GM18951 (cell line): ENCODE measurements around the gene ERC1.

Experiments used
- POLR2A ChIP-seq: IDR thresholded peaks from 4 replicates; pipeline ENCODE4 v1.6.1; 2011; ENCODE audit warnings: mild to moderate bottlenecking; ENCODE audit not compliant: insufficient read length, insufficient read depth; ENCODE audit errors: extremely low read depth
- in situ Hi-C: fragments of 300-500 bp; cut with MboI; formaldehyde crosslinking; loops from one replicate; pipeline ENCODE4 v1.12.0; 2022; ENCODE audit warnings: low sequenced_read_pairs, mixed read lengths, inconsistent platforms; ENCODE audit not compliant: unreplicated experiment

The ERC1 gene

GRCh38 chr12:1439201-1439600 lies 448.2 kb downstream of the ERC1 start:
- no peak for TF ChIP-seq POLR2A
- in situ Hi-C loops: no loop called here

GRCh38 chr12:1439687-1440086 lies 448.7 kb downstream of the ERC1 start:
- in situ Hi-C loops: no loop called here
- no peak for TF ChIP-seq POLR2A

- no peak for TF ChIP-seq POLR2A
- in situ Hi-C loops: no loop called here
Observed at GRCh38 chr12:1443421-1444141, 452.6 kb downstream of the ERC1 start.

- no peak for TF ChIP-seq POLR2A
- in situ Hi-C loops: no loop called here
Observed at GRCh38 chr12:1444142-1444516, 453.1 kb downstream of the ERC1 start.

- TF ChIP-seq POLR2A: no peak
- in situ Hi-C loops: no loop called here
Observed at GRCh38 chr12:1445807-1446206, 454.8 kb downstream of the ERC1 start.

GRCh38 chr12:1448336-1448735 lies 457.3 kb downstream of the ERC1 start:
- in situ Hi-C loops: no loop called here
- no peak for TF ChIP-seq POLR2A

- no peak for TF ChIP-seq POLR2A
- in situ Hi-C loops: no loop called here
Observed at GRCh38 chr12:1453810-1454209, 462.8 kb downstream of the ERC1 start.

GRCh38 chr12:1456885-1457284 lies 465.9 kb downstream of the ERC1 start:
- no peak for TF ChIP-seq POLR2A
- in situ Hi-C loops: no loop called here

GRCh38 chr12:1457901-1458300 lies 466.9 kb downstream of the ERC1 start:
- no peak for TF ChIP-seq POLR2A
- in situ Hi-C loops: no loop called here

- in situ Hi-C loops: no loop called here
- no peak for TF ChIP-seq POLR2A
Observed at GRCh38 chr12:1459339-1459738, 468.3 kb downstream of the ERC1 start.

GRCh38 chr12:1463073-1463905 lies 472.3 kb downstream of the ERC1 start:
- in situ Hi-C loops: no loop called here

GRCh38 chr12:1464925-1465324 lies 473.9 kb downstream of the ERC1 start:
- in situ Hi-C loops: no loop called here
- TF ChIP-seq POLR2A: no peak

More at GRCh38 chr12:1463073-1463905, 472.3 kb downstream of the ERC1 start:
- no peak for TF ChIP-seq POLR2A

GRCh38 chr12:1465990-1466389 lies 475.0 kb downstream of the ERC1 start:
- TF ChIP-seq POLR2A: no peak
- in situ Hi-C loops: no loop called here
